GM10248 (cell line): ENCODE data around the gene ITGAV.

Source experiments
- CTCF ChIA-PET: fragments of 300-600 bp; sonication (Branson Sonifier 250); formaldehyde crosslinking; extraction: SDS; loops from one replicate; lab custom pipeline; 2021; ENCODE audit warnings: antibody characterized with exemption; lab: Yijun Ruan, JAX
- POLR2A ChIA-PET: fragments of 350-650 bp; sonication (Branson Sonifier 250); formaldehyde crosslinking; extraction: SDS; loops from one replicate; lab custom pipeline; 2020; ENCODE audit warnings: antibody characterized with exemption; lab: Yijun Ruan, JAX
- DNase-seq: peaks from one replicate; pipeline ENCODE4 v3.0.0; 2012; ENCODE audit errors: extremely low spot score
- TF ChIP-seq, protein P1 (sequence below): IDR thresholded peaks from 2 replicates; pipeline ENCODE4 v1.5.1; 2012; ENCODE audit warnings: mild to moderate bottlenecking, low read depth; ENCODE audit errors: extremely low read depth, missing control alignments, control extremely low read depth

Gene ITGAV

DNA sequence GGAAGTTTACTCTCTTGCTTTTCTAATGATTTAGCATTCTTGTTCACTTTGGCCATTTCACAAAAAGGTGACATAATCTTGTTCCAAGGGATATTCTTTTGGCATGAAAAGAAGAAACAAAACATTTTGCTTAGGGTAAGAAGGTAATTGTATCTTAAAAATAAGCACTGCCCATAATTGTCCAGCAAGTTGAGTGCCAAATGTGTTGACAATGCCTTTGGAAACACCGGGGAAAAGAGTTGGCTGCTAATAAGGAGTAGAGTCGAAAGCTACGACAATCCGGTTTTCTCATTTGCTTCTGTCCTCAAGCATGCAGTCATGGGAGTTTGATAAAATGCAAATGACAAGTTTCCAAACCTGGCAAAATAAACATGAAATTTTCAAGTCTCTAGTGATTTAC is 27.3 kb downstream of the ITGAV start:
- TF ChIP-seq, protein P1, sequence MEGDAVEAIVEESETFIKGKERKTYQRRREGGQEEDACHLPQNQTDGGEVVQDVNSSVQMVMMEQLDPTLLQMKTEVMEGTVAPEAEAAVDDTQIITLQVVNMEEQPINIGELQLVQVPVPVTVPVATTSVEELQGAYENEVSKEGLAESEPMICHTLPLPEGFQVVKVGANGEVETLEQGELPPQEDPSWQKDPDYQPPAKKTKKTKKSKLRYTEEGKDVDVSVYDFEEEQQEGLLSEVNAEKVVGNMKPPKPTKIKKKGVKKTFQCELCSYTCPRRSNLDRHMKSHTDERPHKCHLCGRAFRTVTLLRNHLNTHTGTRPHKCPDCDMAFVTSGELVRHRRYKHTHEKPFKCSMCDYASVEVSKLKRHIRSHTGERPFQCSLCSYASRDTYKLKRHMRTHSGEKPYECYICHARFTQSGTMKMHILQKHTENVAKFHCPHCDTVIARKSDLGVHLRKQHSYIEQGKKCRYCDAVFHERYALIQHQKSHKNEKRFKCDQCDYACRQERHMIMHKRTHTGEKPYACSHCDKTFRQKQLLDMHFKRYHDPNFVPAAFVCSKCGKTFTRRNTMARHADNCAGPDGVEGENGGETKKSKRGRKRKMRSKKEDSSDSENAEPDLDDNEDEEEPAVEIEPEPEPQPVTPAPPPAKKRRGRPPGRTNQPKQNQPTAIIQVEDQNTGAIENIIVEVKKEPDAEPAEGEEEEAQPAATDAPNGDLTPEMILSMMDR, result no peak
- POLR2A ChIA-PET, result no interaction called here
- no peak for DNase-seq
- CTCF ChIA-PET, result no interaction called here

DNA sequence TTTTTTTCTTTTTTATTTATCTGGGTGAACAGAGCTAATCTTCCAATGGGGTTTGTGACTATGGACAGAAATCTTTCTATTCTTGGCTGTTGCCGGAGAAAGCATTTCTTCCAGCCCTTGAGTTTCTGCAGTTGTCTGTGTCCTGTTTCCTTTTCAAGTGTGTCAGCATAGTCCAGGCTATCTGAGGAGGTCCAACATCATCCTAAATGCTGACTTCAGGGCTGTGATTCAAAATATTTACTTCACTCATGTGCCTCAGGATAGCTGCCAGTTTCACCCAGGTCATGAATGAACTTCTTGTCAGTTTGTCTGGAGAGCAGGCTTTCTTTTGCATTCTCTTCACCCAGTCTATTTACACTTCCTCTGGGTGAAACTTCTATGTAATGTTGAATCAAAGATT is 27.9 kb downstream of the ITGAV start:
- ChIA-PET POLR2A (no interaction called here), CTCF (interaction anchor here (2.0 kb wide), 1 partner anchor 10 kb away, joined by 7 read pairs; no protein-coding TSS in a partner anchor)
- TF ChIP-seq, protein P1, result no peak
- no peak for DNase-seq

DNA sequence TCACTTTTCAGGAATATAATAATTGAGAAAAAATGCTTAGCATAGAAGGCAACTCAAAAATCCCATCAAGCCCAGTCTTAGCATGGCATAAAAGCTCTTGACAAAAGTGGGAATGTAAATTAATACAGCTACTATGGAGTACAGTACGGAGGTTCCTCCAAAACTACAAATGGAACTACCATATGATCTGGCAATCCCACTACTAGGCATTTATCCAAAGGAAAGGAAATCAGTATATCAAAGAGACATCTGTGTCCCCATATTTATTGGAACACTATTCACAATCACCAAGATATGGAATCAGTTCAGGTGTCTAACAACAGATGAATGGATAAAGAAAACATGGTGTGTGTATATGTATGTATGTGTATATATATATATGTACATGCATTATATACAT is 28.8 kb downstream of the ITGAV start:
- ChIA-PET POLR2A (no interaction called here), CTCF (interaction anchor here (1.9 to 2.0 kb wide), 2 partner anchors 10 kb away, joined by 5 to 7 read pairs; no protein-coding TSS in a partner anchor)
- TF ChIP-seq, protein P1, result no peak
- no peak for DNase-seq

DNA sequence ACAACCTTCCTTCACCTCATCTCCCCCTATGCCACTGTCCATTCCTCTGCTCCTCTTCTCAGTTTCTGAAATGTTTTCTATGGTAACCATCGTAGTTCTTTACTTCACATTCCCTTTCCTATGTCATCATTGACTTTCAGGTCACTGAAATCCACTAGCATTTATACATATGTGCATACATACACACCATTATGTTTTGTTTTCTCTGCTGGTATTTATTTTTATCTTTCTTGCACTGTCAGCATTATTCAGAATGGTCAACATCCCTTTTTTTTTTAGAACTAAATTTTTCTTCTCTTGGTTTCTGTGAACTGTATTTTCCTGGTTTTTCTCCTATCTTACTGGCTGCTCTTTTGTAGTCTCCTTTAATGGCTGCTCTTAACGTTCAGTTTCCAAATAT is 33.2 kb downstream of the ITGAV start:
- POLR2A ChIA-PET, result no interaction called here

DNA sequence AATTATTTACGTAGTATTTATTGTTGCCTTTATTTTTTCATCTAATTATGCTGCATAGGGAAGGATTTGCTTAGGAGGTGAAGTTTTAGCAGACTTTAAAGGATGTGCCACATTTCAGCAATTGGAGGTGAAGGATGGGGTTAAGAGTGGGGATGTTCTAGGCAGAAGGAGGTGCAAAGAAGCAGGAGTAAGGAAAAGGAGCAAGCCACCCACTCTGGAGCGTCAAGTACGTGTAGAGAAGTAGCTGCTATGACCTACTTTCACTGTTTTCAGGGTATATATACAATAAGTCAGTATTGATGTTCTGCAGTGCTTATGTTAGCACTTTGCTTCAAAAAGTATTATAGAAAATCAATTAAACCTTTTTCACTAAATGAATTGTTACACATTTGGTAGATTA is 34.4 kb downstream of the ITGAV start:
- no peak for DNase-seq
- ChIA-PET POLR2A (no interaction called here), CTCF (no interaction called here)
- TF ChIP-seq, protein P1, result no peak

More for the DNA sequence above, 33.2 kb downstream of the ITGAV start:
- CTCF ChIA-PET, result no interaction called here
- DNase-seq, result no peak
- TF ChIP-seq, protein P1, result no peak

DNA sequence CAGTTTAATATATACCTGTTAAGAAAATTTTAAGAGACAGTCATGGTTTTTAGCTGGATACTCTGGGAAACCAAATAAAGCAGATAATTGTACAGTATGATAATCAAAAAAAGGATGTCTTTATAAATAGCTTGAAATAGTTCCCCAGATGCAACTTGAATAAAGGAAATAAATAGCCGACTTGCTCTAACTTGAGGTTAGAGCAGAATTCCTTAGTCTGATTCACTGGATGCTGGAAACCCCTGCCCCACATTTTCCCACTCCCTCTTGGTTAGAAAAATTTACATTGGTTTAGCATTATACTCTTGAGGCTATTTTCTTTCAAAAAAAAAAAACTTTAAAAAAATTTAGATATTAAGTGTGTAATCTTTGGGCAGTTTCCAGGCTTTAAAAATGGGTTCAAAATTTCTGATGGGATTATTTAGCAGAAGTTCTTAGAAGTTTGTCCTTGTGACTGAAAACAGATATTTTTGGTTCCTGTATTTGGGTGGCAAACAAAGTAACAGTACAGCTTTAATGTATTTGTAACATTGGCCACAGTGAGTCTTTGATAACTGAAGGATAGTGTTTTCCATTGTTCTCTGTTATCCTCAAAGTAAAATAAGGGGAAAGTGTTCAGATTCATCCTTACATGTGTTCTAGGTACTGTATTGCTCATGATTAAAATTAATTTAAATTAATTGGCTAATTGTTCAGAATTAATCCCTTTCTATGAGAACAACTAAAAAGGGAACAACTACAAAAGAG is 39.6 kb downstream of the ITGAV start:
- TF ChIP-seq, protein P1, result no peak
- DNase-seq, result no peak
- ChIA-PET CTCF (interaction anchor here (0.7 to 1.7 kb wide), 6 partner anchors 11 to 120 kb away, joined by 3 to 7 read pairs (median 3); no protein-coding TSS in a partner anchor), POLR2A (no interaction called here)
